Measurements from ENCODE around the gene GCSAM.

The GCSAM gene

GRCh38 chr3:112104774-112105173 is 28.3 kb downstream of the GCSAM start:
- DNase-seq (ENCODE audit: low read depth) = no peak

GRCh38 chr3:112101916-112102315 is 31.1 kb downstream of the GCSAM start:
- peak; percentile 69 for DNase-seq (ENCODE audit: low read depth)

- DNase-seq (ENCODE audit: low read depth) = peak; percentile 99
Observed at GRCh38 chr3:112097378-112097777, 35.7 kb downstream of the GCSAM start.

GRCh38 chr3:112096176-112096575 is 36.9 kb downstream of the GCSAM start:
- DNase-seq (ENCODE audit: low read depth) = no peak

- DNase-seq (ENCODE audit: low read depth) = no peak
Observed at GRCh38 chr3:112095731-112096130, 37.3 kb downstream of the GCSAM start.

- DNase-seq (ENCODE audit: low read depth) = no peak
Observed at GRCh38 chr3:112093180-112093522, 39.9 kb downstream of the GCSAM start.

GRCh38 chr3:112092496-112093179 is 40.4 kb downstream of the GCSAM start:
- DNase-seq (ENCODE audit: low read depth) = no peak

GRCh38 chr3:112090887-112091586 is 42.0 kb downstream of the GCSAM start:
- no peak for DNase-seq (ENCODE audit: low read depth)

GRCh38 chr3:112089956-112090886 is 42.8 kb downstream of the GCSAM start:
- no peak for DNase-seq (ENCODE audit: low read depth)

GRCh38 chr3:112088944-112089343 is 44.1 kb downstream of the GCSAM start:
- no peak for DNase-seq (ENCODE audit: low read depth)

GRCh38 chr3:112087746-112088145 is 45.3 kb downstream of the GCSAM start:
- DNase-seq (ENCODE audit: low read depth) = no peak

- no peak for DNase-seq (ENCODE audit: low read depth)
Observed at GRCh38 chr3:112086875-112087524, 46.0 kb downstream of the GCSAM start.

GRCh38 chr3:112086076-112086854 is 46.8 kb downstream of the GCSAM start, which contains the start of gene C3orf52:
TSS of gene C3orf52 (plus strand) at chr3:112086389. CDS start at chr3:112086408, 19 bp downstream.
- no peak for DNase-seq (ENCODE audit: low read depth)

- DNase-seq (ENCODE audit: low read depth) = no peak
Observed at GRCh38 chr3:112085735-112086075, 47.3 kb downstream of the GCSAM start.

GRCh38 chr3:112084980-112085705 is 47.9 kb downstream of the GCSAM start:
- no peak for DNase-seq (ENCODE audit: low read depth)

GRCh38 chr3:112083239-112083638 is 49.8 kb downstream of the GCSAM start:
- no peak for DNase-seq (ENCODE audit: low read depth)

GRCh38 chr3:112078125-112079083 is 54.6 kb downstream of the GCSAM start:
- DNase-seq (ENCODE audit: low read depth) = no peak

GRCh38 chr3:112074616-112075497 is 58.2 kb downstream of the GCSAM start:
- DNase-seq (ENCODE audit: low read depth) = peak; percentile 95

All from non-pigmented ciliary epithelial cell (primary cell).